ENCODE data around the gene RAI1. TPM values are rescaled to one million over a fixed set of nuclear protein-coding genes. Genes with fewer than 3 reads are reported as not detected.

RAI1 gene
- total and polyA plus RNA-seq, 12 donors, result 4.2 to 37.3 (median 26.9) TPM

DNA sequence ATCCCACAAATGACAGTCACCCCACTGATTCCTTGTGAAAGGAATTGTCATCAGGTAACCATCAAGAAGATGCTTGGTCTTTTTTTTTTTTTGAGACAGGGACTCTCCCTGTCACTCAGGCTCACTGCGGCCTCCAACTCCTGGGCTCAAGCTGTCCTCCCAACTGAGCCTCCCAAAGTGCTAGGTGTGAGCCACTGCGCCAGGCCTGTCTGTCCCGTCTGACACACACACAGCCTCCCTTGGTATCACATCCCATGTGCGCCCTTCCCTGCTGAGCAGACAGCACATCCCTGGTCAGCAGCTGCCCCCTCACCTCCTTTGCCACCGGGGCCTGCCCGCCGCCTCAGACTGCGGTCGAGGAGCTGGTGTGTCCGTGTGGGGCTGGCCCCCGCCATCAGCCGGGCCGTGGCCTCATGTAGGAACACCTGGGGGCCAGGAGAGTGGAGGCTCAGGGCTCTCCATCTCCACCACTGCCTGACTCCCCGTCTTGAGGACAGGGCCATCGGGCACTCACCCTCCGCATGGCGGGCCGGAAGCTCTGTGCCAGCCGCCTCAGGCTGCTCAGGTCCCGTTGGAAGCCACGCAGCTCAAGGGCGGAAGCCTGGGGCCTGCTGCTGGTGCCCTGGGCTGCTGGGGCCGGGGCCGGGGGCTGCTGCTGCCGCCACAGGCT is 131.9 kb downstream of the RAI1 start:
- peaks cover 0 to 61% of the 10 kb centered on the region in 2 donors for H3K36me3 ChIP-seq (replicated peaks in 1 of 2)
- DNase-seq, result peak in 4 of 7 donors; percentile 40 to 65 (median 46)
- H3K4me1 ChIP-seq (replicated peaks in 1 of 2), result peaks cover 20 to 83% of the 10 kb centered on the region in 2 donors

GRCh38 chr17:17813725-17814095 is 132.5 kb downstream of the RAI1 start:
- peak in 2 of 7 donors; percentile 49 to 60 for DNase-seq
- Histone ChIP-seq H3K4me1 (replicated peaks in 1 of 2) (peaks cover 25 to 88% of the 10 kb centered on the region in 2 donors), H3K9me3 (replicated peaks in 1 of 3) (no peaks in the 10 kb centered on the region), H3K27ac (peak overlapping the region in 3 of 5 donors; percentile 63 to 94 (median 80)), H3K4me3 (no peak overlapping the region), H3K36me3 (replicated peaks in 1 of 2) (peaks cover 0 to 66% of the 10 kb centered on the region in 2 donors), H3K27me3 (no peaks in the 10 kb centered on the region)
- 63 to 86% (median 67%) methylated on average over 4 to 16 of the region's 16 CpGs; no CpG with 5 or more reads in 1 of the 4 donors for WGBS, 4 donors
- TF ChIP-seq POLR2A (IDR thresholded peaks at IDR 0.05), result no peak
- TF ChIP-seq, protein P1, sequence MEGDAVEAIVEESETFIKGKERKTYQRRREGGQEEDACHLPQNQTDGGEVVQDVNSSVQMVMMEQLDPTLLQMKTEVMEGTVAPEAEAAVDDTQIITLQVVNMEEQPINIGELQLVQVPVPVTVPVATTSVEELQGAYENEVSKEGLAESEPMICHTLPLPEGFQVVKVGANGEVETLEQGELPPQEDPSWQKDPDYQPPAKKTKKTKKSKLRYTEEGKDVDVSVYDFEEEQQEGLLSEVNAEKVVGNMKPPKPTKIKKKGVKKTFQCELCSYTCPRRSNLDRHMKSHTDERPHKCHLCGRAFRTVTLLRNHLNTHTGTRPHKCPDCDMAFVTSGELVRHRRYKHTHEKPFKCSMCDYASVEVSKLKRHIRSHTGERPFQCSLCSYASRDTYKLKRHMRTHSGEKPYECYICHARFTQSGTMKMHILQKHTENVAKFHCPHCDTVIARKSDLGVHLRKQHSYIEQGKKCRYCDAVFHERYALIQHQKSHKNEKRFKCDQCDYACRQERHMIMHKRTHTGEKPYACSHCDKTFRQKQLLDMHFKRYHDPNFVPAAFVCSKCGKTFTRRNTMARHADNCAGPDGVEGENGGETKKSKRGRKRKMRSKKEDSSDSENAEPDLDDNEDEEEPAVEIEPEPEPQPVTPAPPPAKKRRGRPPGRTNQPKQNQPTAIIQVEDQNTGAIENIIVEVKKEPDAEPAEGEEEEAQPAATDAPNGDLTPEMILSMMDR (IDR thresholded peaks at IDR 0.05), result no peak
- intact Hi-C loops (cut with DNase I), result loop anchor here (5.0 kb wide), 3 partner anchors 44 to 131 kb away; partner anchors contain the start of gene RAI1 (in 1 of the 2)

More for the DNA sequence above, 131.9 kb downstream of the RAI1 start:
- no peak overlapping the region for H3K4me3 ChIP-seq
- intact Hi-C loops (cut with DNase I), result loop anchor here (5.0 kb wide), 3 partner anchors 44 to 131 kb away; partner anchors contain the start of gene RAI1 (in 1 of the 2)
- no peaks in the 10 kb centered on the region for H3K9me3 ChIP-seq (replicated peaks in 1 of 3)
- no peaks in the 10 kb centered on the region for H3K27me3 ChIP-seq
- WGBS, 4 donors, result 70 to 80% (median 76%) methylated on average over 9 to 25 of the region's 25 CpGs
- TF ChIP-seq POLR2A (IDR thresholded peaks at IDR 0.05), result no peak
- TF ChIP-seq, protein P1 (IDR thresholded peaks at IDR 0.05), result no peak
- peak overlapping the region in 3 of 5 donors; percentile 63 to 94 (median 80) for H3K27ac ChIP-seq

DNA sequence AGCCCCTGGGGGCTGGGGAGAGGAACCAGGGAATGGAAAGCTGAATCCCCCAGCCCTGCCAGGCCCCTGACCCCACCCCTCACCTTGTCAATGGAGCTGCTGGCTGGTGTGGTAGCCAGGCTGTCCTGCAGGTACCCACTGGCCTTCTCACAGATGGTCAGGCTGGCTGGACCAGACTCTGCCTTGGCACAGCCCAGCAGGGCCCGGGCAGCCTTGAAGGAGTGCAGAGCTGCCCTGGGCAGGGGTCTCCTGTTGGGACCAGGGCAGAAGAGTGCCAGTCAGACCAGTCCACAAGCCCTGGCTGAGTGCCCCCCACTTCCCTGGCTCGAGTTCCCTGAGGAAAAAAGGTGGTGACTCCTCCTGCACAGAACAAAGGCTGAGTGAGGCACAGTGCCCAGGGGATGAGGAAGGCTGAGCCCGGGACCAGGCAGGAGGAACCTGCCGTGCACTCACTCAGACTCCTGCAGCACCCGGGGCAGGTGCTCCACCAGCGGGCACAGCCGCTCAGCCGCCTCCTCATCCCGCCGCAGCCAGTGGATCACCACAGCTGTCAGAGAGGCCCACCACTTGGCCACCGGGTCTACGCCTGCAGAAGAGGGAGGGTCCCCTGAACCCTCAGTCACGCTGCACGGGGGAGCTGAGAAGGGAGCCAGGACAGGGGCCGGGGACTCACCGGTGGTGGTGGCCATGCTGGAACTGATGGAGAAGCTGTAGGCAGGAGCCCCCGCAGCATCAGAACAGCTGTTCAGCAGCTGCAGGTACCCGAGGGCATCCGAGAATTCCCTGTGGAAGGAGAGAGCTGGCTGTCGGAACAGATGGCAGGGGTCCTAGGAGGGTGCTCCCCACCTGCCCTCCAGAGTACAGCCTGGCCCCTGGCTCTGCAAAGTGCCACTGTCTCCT is 133.2 kb downstream of the RAI1 start:
- Histone ChIP-seq H3K4me1 (replicated peaks in 1 of 2) (peaks cover 31 to 91% of the 10 kb centered on the region in 2 donors), H3K27me3 (no peaks in the 10 kb centered on the region), H3K36me3 (replicated peaks in 1 of 2) (peaks cover 0 to 73% of the 10 kb centered on the region in 2 donors), H3K4me3 (no peak overlapping the region), H3K9me3 (replicated peaks in 1 of 3) (no peaks in the 10 kb centered on the region), H3K27ac (peak overlapping the region in 4 of 5 donors; percentile 22 to 94 (median 72))
- TF ChIP-seq, protein P1 (IDR thresholded peaks at IDR 0.05), result no peak
- no peak for TF ChIP-seq POLR2A (IDR thresholded peaks at IDR 0.05)
- WGBS, 4 donors, result 70 to 100% (median 75%) methylated on average over 1 to 20 of the region's 20 CpGs
- intact Hi-C loops (cut with DNase I), result loop anchor here (5.0 kb wide), 4 partner anchors 43 to 218 kb away; partner anchors contain the start of gene RAI1 (in 1 of the 2)
- DNase-seq, result peak in 4 of 7 donors; percentile 38 to 65 (median 54)

- 26 to 49% (median 41%) methylated on average over 3 to 8 of the region's 8 CpGs for WGBS, 4 donors
- Histone ChIP-seq H3K36me3 (replicated peaks in 1 of 2) (peaks cover 0 to 77% of the 10 kb centered on the region in 2 donors), H3K27me3 (no peaks in the 10 kb centered on the region), H3K27ac (peak overlapping the region in 4 of 5 donors; percentile 17 to 94 (median 72)), H3K4me1 (replicated peaks in 1 of 2) (peaks cover 37 to 91% of the 10 kb centered on the region in 2 donors), H3K9me3 (replicated peaks in 1 of 3) (no peaks in the 10 kb centered on the region), H3K4me3 (no peak overlapping the region)
- TF ChIP-seq, protein P1 (IDR thresholded peaks at IDR 0.05), result no peak
- no peak for TF ChIP-seq POLR2A (IDR thresholded peaks at IDR 0.05)
- intact Hi-C loops (cut with DNase I), result loop anchor here in 1 of 2 donors (5.0 kb wide), 1 partner anchor 217 kb away; no protein-coding TSS in a partner anchor
- DNase-seq, result peak in 6 of 7 donors; percentile 69 to 89 (median 80)
These were observed 133.8 kb downstream of the RAI1 start for GRCh38 chr17:17815062-17815406.

Data from adrenal gland (tissue), 12 donors.